GM19239 (cell line): ENCODE data around the gene SLC6A13.
"Not testable (repeated sequence)": the region's sequence is repeated elsewhere in the genome, so short reads cannot be mapped to it uniquely, and the experiment has no call there.

Experiments used
- DNase-seq: peaks from one replicate; pipeline ENCODE4 v3.0.0; 2011; ENCODE audit warnings: low spot score; ENCODE audit not compliant: insufficient read length
- FAIRE-seq: peaks from 2 replicates; lab custom pipeline; 2011; peaks lifted over from hg19 to GRCh38; lab: Jason Lieb, UNC

The SLC6A13 gene

DNA sequence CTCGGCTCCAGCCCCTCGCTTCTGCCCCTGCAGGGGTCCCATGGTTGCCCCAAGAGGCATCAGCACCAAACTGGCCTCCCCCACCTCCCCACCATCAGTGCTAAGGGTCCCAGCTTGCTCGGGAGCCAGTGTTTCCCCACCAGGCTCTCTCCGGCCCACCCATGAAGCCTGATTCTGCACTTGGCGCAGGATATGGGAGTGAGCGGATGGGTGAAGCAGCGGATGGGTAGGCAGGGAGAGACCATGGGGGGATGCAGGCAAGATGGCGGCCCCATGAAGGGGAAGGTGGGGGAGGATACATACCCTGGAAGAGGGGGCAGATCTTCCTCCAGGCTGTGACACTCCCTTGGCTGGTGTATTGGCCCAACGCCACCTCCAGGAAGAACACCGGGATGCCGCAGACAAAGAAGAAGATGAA lies 58.4 kb downstream of the SLC6A13 start:
- FAIRE-seq (no peak), DNase-seq (no peak)

DNA sequence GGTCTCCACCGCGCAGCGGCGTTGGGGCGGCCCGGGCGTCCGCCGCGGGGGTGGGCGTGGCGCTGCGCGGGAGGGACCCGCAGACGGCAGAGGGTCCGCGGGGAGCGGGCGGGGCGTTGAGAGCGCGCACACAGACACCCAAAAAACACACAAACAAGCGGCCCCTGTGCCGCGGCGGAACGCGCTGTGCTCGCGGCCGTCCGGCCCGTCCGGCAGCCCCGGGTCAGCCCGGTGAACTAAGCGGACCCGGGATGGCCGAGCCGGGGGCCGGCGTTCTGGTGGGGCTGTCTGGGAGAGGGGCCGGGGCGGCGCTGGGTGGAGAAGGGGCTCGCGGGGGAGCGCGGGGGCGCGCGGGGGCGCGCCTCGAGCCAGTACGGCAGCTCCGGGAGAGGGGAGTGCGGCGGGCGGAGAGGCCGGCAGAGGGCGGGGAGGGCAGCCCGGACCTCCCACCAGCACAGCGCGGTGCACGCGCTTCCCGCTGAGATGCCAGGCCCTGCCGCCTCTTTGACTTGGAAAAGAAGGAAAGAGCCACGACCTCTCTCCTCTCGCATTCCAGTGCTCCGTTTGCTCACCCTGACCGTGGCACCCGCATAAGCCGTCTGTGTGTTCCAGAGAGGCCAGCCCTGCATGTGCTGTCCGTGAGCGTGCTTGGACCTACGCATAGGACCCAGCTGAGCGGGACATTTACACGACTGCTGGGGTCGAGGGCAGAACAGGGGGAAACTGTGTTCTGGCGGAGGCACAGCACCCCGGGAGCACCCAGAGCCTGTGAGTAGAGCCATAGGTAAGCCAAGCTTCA lies 59.0 kb downstream of the SLC6A13 start:
- DNase-seq, result no peak
- FAIRE-seq, result no peak

DNA sequence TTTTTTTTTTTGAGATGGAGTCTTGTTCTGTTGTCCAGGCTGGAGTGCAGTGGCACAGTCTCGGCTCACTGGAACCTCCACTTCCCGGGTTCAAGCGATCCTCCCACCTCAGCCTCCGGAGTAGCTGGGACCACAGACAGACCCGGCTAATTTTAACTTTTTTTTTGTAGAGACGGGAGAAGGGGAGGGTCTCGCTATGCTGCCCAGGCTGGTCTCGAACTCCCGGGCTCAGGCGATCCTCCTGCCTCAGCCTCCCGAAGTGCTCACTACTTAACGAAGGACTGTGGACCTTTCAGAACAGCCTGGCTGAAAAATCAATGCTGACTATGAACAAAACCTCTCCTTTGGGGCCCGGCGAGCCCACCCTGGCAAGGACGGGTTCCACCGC lies 59.6 kb downstream of the SLC6A13 start:
- FAIRE-seq (no peak), DNase-seq (no peak)

DNA sequence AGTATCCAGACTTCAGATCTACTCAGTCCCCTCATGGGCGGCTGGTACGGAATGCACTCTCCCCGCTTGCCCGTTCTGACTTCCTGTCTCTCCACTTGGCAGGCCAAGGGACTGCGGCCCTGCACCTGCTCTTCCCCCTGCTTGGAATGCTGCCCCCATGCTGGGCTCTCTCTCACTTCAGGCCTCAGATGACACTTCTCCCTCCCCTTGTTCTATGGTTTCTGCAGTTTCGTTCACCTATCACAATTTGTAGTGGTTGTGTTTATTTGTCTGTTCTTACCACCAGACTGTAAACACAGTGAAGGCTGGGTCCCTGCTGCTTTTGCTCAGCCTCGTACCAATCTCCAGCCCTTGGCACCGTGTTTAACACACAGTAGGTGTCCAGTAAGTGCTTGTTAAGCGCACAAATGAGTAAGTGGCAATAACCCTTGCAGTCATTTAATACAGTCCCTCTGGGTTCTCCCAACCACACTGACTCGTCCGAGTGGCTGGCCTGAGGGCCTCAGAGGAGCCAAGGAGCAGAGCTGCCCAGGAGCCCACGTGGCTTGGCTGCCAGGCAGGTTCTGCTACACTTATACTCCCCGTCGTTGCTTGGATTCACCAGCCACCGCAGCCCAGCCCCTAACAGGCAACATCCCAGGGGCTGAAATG lies 60.4 kb downstream of the SLC6A13 start:
- FAIRE-seq, result no peak
- DNase-seq, result no peak

DNA sequence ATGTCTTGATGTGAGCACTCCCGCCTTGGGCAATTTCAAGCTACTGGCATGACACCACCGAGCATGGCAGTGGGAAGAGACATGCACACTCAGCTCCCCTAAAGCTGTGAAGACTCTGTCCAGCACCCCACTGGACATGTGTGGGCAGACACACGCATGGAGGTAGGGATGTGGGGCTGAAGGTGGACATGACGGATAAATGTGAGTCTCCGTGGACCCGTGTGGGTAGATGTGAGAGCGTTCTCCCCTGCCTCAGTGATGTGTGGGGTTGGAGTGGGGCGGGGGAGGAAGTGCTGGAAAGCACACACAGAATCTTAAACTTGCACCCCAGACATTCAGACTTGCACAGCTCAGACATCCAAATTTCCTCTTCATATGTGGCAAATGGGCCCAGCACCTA lies 61.3 kb downstream of the SLC6A13 start:
- no peak for DNase-seq
- no peak for FAIRE-seq

DNA sequence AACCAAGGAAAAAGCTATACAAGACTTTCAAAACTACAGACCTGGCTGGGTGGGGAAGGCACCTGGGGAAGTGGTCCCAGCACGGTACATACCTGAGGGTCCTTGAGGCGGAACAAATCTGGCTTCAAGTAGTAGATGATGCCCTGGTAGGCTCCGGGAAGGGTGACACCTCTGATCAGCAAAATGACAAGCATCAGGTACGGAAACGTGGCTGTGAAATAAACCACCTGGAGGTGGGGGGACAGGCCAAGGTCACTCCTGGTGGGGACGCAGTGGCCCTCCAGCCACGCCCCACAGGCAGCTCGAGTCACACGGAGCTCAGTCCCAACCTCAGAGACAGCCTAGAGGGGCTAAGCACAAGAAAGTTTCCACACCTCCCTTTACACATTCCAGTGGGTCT lies 63.9 kb downstream of the SLC6A13 start:
- no peak for DNase-seq
- FAIRE-seq, result no peak

DNA sequence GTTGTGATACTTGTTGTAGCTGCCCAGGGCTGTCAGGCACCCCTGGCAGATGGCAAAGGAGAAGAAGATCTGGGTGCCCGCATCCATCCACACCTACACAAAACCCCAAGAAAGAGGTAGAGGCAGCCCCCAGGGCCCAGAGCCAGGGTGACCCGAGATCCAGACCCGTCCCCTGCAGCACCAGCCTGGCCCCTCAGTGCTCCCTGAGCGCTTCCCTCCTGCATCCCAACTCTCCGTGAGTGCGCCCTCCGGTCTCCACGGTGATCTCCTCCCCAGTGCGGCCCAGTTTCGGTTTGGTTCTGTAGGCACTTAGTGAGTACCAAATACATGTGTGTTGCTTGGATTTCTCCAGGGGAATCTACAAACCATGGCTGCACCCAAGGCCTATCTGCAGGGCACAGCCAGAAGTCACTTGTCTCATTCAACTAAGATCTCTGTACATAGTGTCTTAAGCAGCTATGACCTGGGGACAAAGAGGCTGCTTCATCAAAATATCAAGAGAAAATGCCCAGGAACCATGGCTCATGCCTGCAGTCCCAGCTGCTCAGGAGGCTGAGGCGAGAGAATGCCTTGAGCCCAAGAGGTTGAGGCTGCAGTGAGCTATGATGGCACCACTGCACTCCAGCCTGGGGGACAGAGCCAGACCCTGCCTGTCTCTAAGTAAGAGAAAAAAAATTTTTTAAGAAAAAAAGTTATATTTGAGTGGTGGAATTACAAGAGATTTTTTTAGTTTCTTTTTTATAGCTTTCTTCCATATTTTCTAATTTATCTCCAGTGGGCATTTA lies 64.5 kb downstream of the SLC6A13 start:
- DNase-seq, result no peak
- no peak for FAIRE-seq

DNA sequence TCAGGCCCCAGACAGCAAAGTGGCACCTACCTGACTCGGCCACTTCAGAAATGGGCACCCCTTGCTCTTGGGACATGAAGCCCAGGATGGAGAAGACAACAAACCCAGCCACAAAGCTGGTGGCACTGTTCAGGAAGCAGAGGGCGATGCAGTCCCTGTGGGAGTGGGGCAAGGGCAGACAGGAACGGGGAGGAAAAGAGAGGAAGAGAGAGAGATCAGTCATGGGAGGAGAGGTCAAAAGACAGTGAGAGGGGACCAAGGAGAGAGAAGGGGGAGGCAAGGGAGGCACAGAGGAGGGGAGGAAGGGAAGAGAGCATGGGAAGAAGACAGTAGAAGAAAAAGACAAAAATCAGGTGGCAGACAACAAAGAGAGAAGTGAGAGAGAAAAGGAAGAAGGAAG lies 65.3 kb downstream of the SLC6A13 start:
- DNase-seq (no peak), FAIRE-seq (no peak)

DNA sequence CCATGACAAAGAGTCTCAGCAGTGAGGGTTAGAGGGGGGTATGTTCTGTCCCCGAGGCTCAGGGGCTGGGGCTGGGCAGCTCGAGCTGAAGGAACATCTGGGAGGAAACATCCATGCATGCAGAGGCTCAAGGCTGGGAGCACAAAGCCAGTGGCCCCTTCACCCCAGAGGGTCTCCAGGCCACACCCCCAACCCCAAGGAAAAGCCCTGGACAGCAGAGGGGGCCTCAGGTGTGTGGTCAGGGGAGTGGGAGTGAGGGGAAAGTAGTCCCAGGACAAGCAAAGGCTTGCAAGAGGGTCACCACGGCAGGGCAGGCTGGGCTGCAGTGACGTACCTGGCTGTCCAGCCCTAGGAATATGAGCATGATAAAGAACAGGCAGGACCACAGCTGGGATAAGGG lies 66.2 kb downstream of the SLC6A13 start:
- FAIRE-seq, result no peak

DNA sequence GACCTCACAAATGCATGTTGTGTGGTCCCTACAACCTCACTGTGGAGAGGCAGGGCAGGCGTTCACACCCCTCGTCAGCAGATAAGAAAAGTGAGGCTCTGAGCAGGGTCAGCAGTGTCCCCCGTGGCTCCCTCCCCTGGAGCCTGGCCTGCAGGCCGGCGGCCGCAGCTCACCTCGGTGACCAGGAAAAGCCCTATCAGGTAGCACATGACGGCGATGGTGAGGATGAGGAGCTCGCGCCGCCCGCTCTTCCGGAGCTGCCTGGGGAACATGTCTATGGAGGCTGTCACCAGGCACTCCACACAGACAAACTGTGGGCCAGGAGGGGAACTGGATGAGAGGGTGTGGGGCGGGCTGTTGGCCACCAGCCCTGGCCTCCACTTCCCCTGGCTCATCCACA lies 66.7 kb downstream of the SLC6A13 start:
- no peak for FAIRE-seq
- DNase-seq, result no peak

More for the DNA sequence above, 66.2 kb downstream of the SLC6A13 start:
- DNase-seq, result no peak

DNA sequence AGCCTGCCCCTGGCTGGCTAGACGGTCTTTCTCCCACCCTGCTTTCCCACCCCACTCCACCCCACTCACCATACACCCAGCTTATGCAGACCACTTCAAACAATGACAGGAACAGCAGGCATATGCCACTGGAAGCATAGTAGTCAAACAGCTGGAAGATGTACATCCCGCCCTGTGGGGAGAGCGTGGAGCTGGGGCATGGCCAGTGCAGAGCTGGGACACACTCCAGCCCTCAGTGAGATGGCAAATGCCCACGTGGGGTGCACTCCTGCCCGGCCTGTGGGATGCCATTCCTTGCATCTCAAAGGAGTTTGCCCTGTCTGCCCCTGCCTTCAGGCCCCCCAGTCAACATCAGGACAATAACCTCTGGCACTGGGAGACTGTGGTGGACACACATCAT lies 67.5 kb downstream of the SLC6A13 start:
- no peak for FAIRE-seq

DNA sequence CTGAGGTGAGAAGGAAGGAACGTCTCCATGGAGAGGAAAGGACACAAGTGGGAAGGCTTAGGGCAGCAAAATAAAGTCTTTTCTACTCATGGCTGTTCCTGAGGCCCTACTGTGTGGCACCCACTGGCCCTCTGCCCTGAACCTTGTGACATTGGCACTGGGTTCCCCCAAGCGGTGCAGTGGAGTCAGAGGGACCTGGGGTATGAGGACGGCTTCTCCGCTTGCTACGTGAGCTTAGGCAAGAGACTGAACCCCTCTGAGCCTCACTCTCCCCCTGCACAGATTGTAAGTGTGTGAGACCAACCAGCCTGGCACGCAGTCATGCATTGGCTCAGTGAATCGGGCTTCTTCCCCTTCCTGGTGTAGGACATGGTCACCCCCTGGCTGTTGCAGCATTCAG lies 68.4 kb downstream of the SLC6A13 start:
- DNase-seq (no peak), FAIRE-seq (no peak)

More for the DNA sequence above, 67.5 kb downstream of the SLC6A13 start:
- no peak for DNase-seq

DNA sequence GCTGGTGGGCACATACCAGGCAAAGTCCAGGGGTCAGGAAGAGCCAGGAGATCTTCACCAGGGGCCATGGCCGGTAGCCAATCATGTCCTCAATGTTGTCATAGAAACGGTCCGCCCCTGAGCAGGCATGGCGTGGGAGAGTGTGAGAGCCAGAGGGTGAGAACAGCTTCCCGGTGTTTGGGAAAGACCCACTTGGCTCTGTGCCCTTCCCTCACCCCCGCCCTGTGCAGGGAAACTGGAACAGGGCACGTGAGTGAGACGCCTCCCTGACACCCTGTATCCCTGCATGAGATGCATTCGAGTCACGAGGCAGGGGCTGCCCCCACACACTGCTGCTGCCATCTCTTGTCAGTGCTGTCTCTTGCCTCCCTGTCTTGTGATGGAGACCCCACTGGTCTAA lies 69.4 kb downstream of the SLC6A13 start:
- no peak for FAIRE-seq
- no peak for DNase-seq

DNA sequence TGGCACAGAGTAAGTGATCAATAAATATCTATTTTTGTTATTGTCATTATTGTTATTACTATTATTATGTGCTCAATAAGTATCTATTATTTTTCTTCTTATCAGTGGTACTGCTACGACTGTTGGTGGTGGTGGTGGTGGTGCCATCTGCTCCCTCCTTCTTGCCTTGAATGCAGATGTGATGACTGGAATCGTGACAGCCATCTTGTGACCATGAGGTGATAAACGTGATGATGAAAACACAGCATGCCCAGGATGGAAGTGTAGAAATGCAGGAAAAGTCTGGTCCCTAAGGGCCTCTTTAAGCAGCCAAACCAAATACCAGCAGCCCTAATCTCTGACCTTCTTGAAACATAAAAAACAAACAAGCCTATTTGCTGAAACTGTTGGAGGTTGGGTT lies 71.1 kb downstream of the SLC6A13 start:
- DNase-seq (no peak), FAIRE-seq (no peak)

DNA sequence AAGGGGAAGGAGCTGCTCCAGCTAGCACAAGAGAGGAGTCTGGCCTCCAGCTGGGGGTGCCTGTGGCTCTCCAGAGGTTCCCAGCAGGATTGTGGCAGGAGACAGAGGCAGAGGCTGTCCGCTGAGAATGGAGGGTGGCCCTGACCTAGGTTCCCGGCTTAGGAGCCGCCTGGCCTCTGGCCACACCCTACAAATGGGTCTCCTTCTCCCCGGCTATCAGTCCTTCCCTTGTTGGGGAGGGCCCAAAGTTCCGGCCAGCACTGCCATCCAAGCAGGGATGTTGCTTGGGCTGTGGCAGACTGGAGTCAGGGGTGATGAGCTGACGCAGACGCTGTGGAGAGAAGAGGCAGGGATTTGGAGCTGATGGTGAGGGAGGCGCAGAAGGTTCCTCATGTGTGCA lies 71.8 kb downstream of the SLC6A13 start:
- no peak for FAIRE-seq
- DNase-seq, result no peak

DNA sequence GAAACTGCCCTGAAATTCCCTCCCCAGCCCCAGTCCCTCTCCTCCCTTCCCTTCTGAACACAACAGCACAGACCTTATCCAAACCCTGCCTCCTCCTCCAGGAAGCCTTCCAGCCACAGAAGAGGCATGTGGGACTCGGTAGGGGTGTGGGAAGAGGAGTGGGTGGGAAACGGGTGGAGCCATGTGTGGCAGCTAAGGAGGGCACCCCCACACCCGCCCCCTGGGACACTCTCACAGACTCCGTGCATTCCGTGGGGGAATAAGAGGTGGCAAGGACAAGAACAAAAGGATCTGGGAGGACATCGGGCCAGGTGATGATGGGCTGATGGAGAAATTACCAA lies 73.0 kb downstream of the SLC6A13 start:
- DNase-seq (no peak), FAIRE-seq (no peak)

DNA sequence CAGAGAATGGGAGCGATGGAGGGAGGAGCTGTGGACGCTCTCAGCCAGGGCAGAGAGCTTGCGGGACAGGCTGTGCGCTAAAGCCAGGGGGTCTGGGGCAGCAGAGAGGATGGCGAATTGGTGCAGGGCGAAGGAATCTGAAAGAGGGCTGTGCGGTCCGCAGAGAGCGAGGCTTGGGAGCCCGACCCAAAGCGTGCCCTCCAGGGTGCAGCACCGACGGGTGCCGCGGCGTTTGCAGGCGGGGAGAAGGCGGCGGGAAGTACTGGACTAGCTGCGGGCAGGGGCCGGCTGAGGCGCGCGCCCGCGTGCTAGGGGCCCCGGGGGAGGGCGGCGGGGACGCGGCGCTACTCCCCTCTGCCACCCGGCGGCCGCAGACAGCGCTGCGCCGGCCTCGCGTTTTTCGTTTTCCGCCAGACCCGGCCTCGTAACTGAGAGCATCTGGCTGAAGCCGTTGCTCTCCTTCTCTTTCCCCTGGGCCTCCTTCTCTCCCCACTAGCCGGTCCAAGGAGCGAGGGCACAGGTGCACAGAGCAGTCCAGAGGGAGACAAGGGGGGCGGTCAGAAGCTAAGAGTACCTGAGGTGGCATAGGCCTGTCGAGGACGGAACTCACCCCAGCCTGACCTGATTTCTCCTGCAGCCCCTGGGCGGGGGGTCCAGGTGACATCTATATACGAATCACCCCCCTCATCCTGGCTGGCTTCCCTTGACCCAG lies 73.6 kb downstream of the SLC6A13 start:
- no peak for FAIRE-seq
- peak; percentile 69 for DNase-seq

DNA sequence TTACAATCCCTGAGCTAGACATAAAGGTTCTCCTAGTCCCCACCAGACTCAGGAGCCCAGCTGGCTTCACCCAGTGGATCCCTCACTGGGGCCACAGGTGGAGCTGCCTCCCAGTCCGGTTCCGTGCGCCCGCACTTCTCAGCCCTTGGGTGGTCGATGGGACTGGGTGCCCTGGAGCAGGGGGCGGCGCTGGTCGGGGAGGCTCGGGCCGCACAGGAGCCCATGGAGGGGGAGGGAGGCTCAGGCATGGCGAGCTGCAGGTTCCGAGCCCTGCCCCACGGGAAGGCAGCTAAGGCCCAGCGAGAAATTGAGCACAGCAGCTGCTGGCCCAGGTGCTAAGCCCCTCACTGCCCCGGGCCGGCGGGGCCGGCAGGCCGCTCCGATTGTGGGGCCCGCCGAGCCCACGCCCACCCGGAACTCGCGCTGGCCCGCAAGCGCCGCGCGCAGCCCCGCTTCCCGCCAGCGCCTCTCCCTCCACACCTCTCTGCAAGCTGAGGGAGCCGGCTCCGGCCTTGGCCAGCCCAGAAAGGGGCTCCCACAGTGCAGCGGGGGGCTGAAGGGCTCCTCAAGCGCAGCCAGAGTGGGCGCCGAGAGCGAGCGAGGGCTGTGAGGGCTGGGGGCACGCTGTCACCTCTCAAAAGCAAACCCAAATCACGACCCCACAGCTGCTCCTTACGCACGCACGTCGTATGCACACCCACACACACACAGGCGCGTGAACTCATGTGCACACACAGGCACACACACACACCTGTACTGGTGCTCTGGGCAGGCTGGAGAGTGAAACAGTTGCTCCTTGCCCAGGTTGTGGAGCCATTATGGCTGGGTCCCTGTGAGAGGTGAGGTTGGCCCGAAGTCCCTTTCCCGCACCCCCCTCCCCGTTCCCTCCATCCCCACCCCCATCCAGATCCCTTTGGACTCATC lies 74.4 kb downstream of the SLC6A13 start:
- not testable (repeated sequence) for FAIRE-seq

DNA sequence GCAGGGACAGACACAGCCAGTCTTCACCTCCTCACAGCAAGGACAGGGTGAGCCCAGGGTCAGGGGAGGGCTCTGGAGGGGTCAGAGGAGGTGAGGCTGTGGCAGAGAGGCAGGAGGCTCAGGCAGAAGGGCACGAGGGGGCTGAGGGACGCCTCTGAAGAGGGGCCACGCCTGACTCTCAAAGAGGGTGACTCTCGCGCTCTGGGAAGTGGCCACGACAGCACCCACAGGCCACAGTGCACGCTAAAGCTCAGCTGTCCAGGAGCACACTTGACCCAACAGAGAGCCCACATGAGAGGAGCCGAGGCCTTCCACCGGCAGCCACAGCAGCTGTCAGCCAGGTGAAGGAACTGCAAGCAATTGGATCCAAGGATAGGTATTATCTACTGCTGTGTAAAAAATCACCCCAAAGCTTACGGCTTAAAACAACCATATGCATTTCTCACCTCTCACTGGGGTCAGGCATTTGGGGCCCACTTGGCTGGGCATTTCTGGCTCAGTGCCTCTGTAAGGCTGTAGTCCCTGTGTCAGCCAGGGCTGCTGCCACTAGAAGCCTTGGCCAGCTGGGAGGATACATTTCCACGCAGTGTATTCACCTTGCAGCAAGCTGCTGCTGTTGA lies 76.5 kb downstream of the SLC6A13 start:
- FAIRE-seq, result no peak
- no peak for DNase-seq

More for the DNA sequence above, 74.4 kb downstream of the SLC6A13 start:
- DNase-seq, result not testable (repeated sequence)
